Fibroblast of pulmonary artery (primary cell): ENCODE data around the gene NR3C2.

Experiments used
- DNase-seq: peaks from one replicate; pipeline ENCODE4 v3.0.0-alpha.2; 2010; ENCODE audit warnings: low read depth
- H3K4me3 ChIP-seq: replicated peaks from 2 replicates; pipeline ENCODE4 v1.5.1; 2011; ENCODE audit warnings: low read depth, mild to moderate bottlenecking, control low read depth, low read length, moderate library complexity
- TF ChIP-seq, protein P1 (sequence below): IDR thresholded peaks from 2 replicates; pipeline ENCODE4 v1.5.1; 2011; ENCODE audit warnings: mild to moderate bottlenecking, control low read depth, low read length, inconsistent platforms; ENCODE audit errors: missing control alignments

Gene NR3C2

GRCh38 chr4:148292686-148293085 lies 149.5 kb downstream of the NR3C2 start:
- no peak overlapping the region for H3K4me3 ChIP-seq
- TF ChIP-seq, protein P1, sequence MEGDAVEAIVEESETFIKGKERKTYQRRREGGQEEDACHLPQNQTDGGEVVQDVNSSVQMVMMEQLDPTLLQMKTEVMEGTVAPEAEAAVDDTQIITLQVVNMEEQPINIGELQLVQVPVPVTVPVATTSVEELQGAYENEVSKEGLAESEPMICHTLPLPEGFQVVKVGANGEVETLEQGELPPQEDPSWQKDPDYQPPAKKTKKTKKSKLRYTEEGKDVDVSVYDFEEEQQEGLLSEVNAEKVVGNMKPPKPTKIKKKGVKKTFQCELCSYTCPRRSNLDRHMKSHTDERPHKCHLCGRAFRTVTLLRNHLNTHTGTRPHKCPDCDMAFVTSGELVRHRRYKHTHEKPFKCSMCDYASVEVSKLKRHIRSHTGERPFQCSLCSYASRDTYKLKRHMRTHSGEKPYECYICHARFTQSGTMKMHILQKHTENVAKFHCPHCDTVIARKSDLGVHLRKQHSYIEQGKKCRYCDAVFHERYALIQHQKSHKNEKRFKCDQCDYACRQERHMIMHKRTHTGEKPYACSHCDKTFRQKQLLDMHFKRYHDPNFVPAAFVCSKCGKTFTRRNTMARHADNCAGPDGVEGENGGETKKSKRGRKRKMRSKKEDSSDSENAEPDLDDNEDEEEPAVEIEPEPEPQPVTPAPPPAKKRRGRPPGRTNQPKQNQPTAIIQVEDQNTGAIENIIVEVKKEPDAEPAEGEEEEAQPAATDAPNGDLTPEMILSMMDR: no peak
- no peak for DNase-seq

GRCh38 chr4:148289740-148290139 lies 152.5 kb downstream of the NR3C2 start:
- TF ChIP-seq, protein P1: no peak
- no peak for DNase-seq
- no peak overlapping the region for H3K4me3 ChIP-seq

- H3K4me3 ChIP-seq: no peak overlapping the region
- TF ChIP-seq, protein P1: no peak
- no peak for DNase-seq
These were observed 153.8 kb downstream of the NR3C2 start for GRCh38 chr4:148288448-148288847.

DNA sequence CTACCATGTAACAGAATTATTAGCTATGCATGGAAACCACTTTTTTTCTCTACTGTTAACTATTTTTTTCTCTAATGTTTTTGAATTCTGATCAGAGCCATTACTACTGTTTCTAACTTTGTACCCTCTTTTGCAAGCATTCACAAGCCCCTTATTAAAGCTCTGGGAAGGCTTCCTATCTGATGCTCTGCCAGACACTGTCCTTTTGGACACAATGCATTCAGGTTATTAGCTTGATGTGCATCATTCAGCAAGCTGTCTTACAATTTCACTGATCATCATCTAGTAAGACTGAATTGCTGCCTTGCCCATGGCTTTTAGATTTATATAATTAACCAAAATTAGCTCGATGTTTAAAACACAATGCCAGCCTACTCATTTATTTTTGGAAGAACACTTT lies 155.1 kb downstream of the NR3C2 start:
- DNase-seq: no peak
- TF ChIP-seq, protein P1: no peak
- H3K4me3 ChIP-seq: no peak overlapping the region

- H3K4me3 ChIP-seq: no peak overlapping the region
- no peak for DNase-seq
- TF ChIP-seq, protein P1: no peak
These were observed 156.2 kb downstream of the NR3C2 start for GRCh38 chr4:148286012-148286411.

GRCh38 chr4:148283665-148284064 lies 158.5 kb downstream of the NR3C2 start:
- no peak for DNase-seq

GRCh38 chr4:148278310-148278709 lies 163.9 kb downstream of the NR3C2 start:
- DNase-seq: no peak
- TF ChIP-seq, protein P1: no peak
- H3K4me3 ChIP-seq: no peak overlapping the region

More at GRCh38 chr4:148283665-148284064, 158.5 kb downstream of the NR3C2 start:
- TF ChIP-seq, protein P1: no peak
- no peak overlapping the region for H3K4me3 ChIP-seq
